GM18909 (cell line): ENCODE results near the gene CHCHD6.

Experiments
- ATAC-seq: cut with Tn5 transposase; IDR thresholded peaks from one replicate; pipeline ENCODE4 v1.9.1; 2021; ENCODE audit warnings: mild to moderate bottlenecking; ENCODE audit not compliant: unreplicated experiment, poor library complexity

Gene CHCHD6

DNA sequence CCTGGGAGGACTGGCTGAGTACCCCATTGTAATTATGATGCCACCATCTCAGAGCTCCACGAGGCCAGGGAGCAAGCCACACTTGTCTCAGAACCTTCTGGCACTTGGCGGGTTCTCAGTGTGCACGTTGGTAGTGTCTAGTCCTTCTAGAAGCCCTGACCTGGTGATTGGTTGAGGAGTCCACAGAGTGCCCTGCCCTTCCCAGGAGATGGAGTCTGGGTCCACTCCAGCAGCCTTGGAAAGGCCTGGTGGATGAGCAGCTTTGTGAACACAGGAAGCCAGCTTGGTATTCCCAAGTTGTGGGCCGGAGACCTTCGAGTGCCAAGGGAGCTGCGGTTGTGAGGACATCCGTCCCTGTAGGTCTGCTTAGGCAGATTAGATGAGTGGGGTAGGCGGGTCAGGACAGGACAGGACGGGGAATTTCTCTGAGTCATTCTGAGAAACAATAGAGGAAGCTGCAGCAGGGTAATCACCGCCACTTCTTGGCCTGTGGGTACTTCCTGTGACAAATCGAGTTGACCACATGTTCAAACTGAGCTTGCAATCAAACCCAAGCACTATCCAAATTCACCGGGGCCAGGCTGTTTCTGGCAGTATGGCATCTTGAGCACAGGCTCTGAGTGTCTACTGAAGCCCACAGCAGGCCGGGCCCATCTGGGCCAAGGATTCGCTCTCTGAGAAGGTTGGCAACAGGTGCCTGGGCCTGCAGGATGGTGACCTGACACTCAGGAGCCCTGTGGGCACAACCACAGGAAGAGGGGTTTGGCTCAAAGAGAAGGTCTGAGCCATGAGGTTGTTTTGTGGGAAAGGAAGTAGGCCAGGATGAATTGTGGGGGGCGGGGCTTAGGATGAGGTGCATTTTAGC lies 207.4 kb downstream of the CHCHD6 start:
- ATAC-seq: peak; percentile 95

DNA sequence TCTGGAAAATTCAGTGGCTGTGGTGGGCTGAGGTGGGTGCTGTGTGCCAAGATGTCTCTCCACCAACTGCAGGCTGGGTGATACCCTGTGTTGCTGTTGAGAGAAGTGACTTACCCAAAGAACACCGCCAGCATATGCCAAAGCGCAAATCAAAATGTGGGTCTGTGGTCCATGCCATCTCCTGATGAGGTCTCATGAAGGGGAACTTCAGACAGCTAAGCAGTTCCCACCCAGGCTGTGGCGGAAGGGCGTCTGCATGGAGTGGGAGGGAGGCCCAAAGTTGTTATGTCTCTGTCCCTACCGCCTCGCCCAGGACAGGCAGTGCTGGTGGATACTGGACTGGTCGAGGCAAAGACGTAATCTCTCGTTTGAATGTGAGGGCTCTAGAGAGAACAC lies 208.0 kb downstream of the CHCHD6 start:
- ATAC-seq: no peak

DNA sequence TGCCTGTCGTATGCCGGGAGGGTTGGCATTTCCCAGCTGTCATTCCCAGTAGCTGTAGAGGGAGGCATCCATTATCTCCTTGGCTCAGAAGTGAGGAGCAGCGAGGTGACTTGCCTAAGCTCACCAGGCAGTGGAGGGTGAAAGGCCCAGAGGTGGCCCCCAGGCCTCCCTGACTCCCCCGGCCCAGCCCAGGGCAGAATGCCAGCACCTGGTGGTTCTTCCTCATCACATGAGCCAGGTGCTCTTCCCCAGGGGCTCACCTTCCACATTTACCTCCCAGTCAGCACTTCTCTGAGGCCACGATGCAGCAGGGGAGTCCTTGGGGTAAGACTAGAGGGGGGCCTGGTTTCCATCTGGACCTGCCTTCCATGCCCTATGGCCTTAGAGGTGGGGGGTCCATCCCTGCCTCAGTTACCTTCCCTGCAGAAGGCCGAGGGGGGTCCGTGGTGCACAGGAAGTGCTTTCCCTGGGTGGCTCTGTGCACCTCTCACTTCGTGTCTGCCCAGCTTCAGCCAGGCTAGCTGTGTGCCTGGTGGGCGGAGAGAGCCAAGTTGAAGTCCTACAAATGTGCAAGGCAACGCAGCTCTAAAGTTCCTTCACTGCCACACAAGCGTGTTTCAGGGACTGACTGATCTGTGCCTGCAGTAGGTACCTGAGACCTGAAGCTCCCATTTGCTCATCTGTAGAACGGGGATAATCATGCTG lies 208.6 kb downstream of the CHCHD6 start:
- no peak for ATAC-seq

DNA sequence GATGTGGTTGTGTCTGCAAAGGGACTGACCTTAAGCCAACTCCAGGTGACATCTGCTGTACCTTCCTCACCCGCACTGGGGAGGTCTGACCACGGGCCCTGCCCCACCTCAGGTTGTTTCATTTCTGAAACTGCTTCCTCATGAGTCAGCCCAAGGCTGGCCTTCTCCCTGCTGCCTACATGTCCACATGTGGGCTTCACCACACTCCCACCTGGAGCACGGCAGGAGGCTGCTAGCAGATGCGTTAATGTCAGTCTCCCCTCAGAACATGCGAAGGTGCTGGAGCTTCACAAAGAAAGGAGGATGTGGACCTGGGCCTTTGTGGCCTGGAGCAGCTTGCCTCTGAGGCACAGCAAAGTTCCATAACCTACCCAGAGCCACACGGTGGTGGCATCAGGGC lies 209.5 kb downstream of the CHCHD6 start:
- ATAC-seq: no peak

DNA sequence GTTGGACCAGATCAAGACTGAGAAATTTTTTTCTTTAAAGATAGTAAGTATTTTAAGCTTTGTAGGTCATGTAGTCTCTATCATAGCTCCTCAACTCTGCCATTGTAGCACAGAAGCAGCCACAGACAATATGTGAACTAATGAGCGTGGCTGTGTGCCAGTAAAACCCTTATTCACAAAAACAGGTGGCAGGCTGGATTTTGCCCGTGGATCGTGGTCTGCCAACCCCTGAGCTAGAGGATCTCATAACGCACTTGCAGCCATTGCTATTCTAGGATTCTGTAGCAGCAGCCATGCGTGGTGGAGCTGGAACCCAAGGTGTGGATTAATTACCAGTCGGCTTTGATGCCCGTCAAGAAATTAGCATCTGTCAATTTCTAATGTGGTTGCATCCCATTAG lies 210.2 kb downstream of the CHCHD6 start:
- ATAC-seq: no peak

DNA sequence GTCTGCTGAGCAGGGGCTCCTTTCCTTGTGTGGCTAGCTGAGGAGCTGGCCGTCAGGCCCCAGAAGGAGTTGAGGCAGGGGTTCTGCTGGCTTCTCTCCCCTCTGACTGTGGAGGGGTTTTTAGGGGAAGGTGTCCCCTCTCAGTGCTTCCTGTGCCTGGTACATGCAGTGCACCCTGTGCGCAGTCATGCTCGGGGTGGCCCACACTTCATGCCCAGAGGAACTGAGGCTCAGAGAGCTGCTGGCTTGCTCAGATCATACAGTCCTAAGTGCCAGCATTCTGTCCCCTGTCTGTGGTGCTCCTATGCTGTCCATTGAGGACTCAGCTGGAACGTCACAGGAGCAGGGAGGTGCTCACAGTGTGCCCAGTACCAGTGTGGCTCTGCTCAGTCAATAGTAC lies 211.0 kb downstream of the CHCHD6 start:
- no peak for ATAC-seq

DNA sequence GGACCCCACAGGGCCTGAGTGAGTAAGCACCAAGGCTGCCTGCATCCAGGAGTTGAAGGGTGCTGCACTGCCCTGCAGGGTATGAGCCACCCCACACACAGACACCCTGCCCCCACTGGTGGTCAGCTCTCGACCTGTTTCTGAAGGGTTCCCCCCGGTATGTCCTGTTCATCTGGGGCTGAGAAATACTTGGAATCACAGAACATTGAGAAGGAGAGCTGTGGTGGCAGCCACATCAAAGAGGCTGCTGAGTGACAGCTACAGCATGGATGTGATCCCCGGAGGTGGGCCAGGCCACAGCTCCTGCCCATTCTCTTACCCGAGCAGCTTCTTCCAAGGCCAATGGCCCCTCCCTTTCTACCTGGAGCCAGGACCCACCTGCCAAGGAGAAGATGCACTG lies 212.5 kb downstream of the CHCHD6 start:
- ATAC-seq: no peak

DNA sequence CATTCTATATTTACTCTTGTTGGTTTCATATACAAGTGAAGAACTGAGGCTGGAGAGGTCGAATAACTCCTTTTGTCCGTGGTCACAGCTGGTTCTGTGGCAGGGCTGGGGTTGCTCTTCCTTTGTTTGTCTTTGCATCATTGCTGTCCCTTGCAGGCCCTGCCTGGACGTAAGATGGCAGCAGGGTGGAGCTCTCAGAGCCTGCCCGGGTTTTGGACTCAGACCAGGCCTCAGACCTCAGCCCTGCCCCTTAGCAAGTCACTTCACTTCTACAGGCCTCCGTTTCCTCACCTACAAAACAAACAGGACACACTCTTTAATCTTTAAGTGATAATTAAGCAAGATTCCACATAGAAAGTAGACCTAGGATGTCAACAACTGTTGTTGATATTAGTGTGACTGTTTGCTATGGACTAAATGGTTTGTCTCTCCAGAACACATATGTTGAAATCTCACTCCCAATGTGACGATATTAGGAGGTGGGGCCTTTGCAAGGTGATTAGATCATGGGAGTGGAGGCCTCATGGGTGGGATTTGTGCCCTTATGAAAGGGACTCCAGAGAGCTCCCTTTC lies 213.3 kb downstream of the CHCHD6 start:
- ATAC-seq: no peak

DNA sequence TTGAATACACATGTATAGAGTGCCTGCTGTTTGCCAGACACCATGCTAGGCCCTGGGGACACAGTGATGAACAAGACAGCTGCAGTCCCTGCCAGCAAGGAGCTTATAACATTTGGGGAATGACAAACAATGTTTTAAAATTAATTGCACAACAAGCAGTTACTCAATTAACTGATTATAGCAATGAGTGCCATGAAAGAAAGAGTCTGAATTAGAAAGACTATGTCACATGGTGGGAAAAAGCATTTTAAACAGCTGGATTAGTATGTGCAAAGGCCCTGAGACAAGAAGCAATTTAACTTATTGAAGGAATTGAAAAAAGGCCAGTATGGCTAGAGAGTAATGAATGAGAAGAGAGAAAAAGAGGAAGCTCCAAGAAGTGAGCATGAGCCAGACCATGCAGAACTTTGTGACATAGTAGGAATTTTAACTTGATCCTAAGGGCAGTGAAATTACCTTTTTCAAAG lies 214.3 kb downstream of the CHCHD6 start:
- no peak for ATAC-seq

DNA sequence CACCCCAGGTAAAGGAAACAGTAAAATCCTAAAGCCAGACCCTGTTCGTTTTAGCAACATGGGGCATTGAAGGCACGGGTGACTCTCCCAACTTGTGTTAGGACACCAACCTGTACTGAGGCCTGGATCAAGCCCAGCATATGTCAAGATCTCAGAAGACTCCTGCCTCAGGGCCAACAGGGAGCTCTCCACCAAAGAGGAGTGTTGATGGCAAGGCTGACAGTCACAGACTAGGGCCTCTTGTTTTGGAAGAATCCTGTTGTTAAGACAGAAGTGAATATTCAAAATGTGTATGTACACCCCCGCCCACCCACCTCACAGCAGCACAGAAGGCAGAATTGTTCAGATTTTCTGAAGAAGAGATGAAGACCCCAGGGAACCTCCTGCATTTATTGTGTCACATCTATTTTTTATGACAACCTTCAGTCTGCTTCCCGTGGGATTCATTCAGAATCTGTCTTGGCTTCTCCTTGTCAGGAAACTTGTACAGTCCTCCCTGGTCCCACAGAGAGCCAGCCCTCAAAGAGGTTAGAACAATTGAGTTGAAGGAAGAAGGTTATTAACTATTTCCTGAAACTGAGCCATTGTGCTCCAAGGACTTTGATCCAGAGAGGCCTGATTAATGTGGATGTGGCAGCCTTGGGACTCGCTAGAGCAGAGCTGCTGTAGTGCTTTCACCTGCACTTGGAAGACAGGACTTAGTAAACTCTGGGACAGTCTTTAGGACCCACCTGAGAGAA lies 217.2 kb downstream of the CHCHD6 start:
- no peak for ATAC-seq

DNA sequence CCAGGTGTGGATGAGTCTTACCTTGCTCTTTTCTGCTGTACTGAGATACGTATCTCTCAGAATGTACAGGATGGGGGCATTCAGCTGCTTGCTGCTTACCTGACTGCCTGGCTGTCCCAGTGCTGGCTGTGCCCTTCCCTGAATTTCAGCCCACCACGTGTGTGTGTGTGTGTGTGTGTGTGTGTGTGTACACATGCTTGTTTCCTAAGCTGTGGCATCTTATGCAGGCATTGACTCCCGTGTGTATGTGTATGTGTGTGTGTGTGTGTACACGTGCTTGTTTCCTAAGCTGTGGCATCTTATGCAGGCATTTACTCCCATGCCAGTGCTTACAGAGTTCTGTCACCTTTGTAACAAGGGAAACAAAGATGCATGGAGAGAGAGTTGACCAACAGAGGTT lies 218.4 kb downstream of the CHCHD6 start:
- no peak for ATAC-seq

DNA sequence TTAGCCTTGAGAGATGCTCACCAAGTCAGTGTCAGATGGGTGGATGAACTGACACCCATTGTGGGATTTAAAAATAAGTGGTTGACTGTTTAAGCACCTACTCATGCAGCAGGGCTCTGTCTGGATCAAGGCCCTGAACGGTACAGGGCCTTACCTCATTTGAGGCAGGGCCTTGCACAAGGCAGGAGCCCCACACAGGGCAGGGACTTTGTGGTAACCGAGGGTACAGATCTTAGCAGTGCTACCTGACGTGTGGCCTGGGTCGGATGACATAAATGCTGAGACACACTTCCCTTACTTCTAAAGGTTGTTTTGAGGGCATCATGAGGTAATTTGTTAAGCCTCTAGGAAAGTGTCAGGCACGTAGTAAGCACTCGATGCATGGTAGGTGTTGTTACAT lies 219.4 kb downstream of the CHCHD6 start:
- ATAC-seq: no peak

DNA sequence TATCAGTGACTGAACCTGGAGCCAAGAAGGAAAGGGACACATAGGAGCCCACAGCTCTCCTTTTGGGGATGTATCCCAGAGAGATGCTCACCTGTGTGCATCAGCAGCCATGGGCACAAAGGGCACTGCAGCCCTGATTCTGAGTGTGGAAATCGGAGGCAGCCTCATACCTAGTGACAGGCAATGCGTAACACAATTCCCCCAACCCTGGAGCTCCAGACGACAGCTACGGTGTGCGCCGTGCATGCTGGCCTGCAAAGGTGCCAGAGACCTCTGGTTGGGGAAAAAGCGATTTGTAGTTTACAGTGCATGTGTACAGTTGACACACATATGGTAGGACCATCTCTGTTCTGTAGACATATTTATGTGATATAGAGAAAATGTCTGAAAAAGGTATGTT lies 219.9 kb downstream of the CHCHD6 start:
- ATAC-seq: no peak

DNA sequence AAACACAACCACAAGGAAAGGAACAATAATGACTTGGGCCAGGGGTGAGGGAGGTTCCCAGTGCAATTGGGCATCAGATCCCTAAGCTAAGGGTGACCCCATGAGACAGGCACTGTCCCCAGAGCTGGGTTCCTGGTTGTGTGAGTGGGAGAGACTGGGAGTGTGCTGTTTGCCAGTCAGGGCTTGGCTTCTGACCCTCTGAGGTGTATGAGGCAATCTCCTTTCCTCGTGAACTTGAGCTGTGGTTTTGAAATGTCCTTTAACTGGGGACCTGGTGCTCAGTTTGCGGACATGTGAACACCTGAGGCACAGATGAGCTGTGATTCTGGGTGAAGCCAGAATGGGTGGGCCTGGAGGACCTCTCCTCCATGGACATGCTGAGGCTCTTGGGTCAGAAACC lies 220.4 kb downstream of the CHCHD6 start:
- ATAC-seq: no peak

DNA sequence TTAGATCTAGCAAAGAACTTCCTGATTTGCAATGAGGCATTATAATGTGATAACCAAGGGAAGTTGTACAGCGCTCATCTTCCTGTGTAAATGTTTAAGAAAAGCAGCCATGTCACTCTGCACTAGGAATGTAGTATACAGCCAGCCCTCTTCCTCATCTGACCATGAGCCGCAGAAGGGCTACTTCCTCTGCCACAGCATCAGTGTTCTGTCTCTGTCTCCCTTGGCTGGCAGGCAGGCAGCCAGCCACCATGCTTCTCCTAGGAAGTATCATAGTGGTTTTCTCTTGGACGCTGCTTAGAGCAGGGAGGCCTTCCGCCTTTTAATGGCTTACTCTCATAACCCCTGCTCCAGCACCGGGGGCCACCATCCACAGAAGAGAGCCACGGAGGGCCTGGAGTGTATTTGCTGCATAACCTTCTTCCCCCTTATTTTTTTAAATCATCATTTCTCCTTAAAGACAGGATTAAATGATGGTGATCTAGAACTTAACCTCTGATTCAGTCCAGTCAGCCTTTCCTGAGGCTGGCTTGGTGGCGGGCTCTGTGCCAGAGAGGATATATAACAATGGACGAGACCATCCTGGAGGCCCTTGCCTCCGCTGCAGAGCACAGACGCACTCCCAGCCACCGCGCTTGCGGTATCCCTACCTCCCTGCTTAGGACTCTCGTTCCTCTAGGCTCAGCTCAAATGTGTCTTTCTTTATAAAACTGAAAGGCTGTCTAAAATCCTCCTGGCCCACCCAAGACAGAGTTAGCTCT lies 221.6 kb downstream of the CHCHD6 start:
- no peak for ATAC-seq

DNA sequence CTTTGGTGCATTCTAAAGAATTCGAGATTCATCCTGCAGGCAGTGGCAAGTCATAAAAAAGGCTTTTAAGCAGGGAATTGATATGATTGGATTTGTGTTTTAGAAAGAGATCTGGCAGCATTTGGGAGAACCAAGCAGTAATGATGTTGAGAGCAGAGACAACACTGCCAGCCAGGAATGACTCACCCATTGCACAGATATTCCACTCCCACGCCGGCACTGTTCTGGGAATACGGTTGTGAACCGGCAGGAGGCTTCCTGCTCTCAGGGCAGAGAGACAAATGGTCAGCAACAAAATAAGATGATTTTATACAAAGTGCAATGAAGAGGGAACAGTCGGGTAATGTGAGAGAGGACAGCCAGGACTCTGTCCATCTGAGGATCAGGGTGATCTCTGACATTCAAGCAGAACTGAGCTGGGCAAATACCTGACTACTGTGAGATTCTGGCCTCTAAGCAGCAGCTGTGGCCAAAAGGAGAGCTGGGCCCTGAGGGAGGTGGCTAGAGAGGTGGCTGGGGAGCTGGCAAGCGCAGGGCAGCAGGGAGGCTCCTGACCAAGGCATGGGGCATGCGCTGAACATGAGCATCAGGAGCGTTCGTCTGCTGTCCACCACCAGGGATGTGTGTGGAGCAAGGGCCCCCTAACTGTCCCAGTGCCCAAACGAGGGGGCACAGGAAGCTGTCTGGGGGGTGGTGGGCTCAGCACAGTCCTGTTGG lies 222.8 kb downstream of the CHCHD6 start:
- no peak for ATAC-seq

DNA sequence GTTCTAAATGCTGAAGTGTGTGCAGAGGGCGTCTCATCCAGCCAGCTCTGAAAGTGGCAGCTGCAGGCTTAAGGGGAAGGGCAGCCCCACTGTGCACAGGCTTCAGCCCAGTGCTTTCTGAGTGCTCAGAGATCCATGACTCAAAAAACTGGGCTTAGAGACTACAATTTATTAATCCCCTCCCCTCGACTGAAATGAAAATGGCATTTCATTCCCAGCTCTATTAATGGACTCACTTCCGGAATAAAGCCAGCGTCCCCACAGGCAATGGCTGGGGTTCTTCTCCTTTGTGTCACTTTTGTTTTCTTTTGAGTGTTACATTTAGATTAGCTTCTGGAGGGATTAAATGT lies 223.3 kb downstream of the CHCHD6 start:
- no peak for ATAC-seq

DNA sequence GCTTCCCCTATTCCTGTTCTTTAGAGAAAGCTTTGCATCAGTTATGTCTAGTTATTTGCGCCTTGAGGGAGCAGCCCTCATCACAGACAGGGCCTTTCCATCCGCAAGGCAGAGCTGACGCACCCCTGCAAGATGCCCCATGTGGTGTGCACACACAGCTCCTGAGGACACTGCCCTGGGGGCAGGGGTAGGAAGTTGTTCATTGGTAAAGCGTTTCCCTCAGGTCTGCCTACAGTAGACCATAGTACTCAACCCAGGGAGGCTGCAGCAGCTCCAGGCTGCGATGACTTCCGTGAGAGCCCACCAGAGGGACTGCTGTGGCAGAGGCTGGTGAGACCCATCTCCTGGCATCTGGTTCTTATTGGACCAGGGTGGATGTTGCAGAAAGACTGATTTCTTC lies 223.8 kb downstream of the CHCHD6 start:
- ATAC-seq: no peak

DNA sequence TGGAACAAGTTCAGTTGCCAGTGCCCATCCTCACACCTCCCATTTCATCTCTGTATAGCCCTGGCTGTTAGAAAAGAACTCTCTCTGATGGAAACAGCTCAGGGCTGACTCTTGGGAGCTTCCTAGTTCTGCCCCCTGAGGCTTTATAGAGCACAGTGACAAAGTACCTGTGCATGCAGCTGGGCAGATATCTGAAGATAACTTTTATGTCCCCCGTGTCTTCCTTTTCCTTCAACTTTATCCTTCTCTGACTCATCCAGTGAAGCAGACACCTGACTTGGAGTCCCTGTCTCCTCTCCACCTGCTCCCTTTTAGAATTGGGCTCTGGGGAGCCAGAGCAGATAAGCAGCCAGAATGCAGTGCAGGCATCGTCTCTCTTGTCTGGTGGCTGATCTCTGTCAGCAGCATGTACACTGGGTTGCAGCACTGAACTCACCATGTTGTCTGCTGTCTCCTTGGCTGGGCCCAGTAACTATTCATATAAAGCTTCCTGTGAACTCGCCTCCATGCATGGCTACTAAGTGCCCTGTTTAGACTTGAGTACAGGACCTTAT lies 225.0 kb downstream of the CHCHD6 start:
- ATAC-seq: no peak
